Measurements from ENCODE around the gene HEATR3.
A peak's percentile ranks its signal among the peaks of the same experiment; 100 is the strongest.

Gene HEATR3

DNA sequence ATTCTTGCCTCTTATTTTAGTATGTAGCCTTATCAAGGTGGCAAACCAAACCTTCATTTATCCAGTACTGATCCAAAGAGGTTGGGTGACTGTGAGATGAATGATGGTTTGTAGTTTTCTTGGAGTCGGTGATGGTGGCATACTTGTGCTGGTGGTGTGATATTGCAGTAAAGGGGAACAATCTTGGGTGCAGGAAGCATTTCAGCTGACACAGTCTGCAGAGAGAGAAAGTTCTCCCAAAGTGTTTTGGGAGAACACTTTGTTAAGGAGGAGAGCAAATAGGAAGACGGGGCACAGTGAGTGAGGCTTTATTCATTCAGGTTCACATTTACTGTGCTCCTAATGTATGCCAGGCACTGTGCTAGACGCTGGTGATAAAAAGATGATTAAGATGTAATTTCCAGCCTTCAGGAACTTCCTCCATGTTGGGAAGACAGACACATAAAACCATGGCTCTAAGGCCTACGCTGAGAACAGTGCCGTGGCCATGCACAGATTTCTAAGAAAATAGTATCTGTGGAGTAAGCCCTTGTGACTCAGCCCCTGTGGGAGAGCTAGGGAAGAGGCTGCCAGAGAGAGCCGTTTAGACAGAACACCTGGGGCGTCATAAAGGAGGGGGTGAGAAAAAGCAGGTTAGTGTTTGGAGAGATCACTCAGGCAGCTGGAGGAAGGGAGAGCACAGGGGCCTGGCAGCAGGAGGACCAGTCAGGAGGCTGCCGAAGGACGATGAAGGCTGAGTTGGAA is 13.8 kb downstream of the HEATR3 start:
- Histone ChIP-seq H2BK15ac (ENCODE audit: low read depth, poor library complexity, severe bottlenecking) (no peak overlapping the region), H3K4me1 (ENCODE audit: control insufficient read depth, insufficient read depth, low read depth, low read length) (peaks cover 2% of the 10 kb centered on the region), H3K4ac (ENCODE audit: low read depth in 1 of 2, low read length in 2 of 2) (no peak overlapping the region), H3K36me3 (ENCODE audit: control insufficient read depth in 1 of 2, insufficient read depth in 2 of 2, low read depth in 1 of 2, low read length in 2 of 2) (peaks cover 16 to 61% of the 10 kb centered on the region in 2 experiments), H2AK5ac (ENCODE audit: low read length, severe bottlenecking) (no peak overlapping the region), H2BK5ac (ENCODE audit: low read depth, low read length, poor library complexity, severe bottlenecking) (no peak overlapping the region), H3K18ac (ENCODE audit: low read depth in 1 of 2, low read length in 2 of 2) (no peak overlapping the region), H3K9ac (ENCODE audit: low read length) (no peak overlapping the region), H3K23ac (ENCODE audit: low read length in 2 of 2) (no peak overlapping the region), H4K8ac (ENCODE audit: low read length) (no peak overlapping the region), H3K27me3 (ENCODE audit: control insufficient read depth in 1 of 2, insufficient read depth in 1 of 2, low read length in 2 of 2) (no peaks in the 10 kb centered on the region), H2BK12ac (ENCODE audit: low read length in 2 of 2) (no peak overlapping the region), H2AFZ (ENCODE audit: low read depth, low read length) (no peak overlapping the region), H3K27ac (ENCODE audit: low read length, poor library complexity, severe bottlenecking) (peak overlapping the region; percentile 15), H3K4me2 (ENCODE audit: low read length, poor library complexity, severe bottlenecking) (no peak overlapping the region), H3K9me3 (ENCODE audit: control insufficient read depth, low read length) (no peaks in the 10 kb centered on the region), H3K79me1 (replicated peaks; ENCODE audit: low read length, poor library complexity, severe bottlenecking) (peaks cover 24% of the 10 kb centered on the region), H2BK120ac (ENCODE audit: low read depth, low read length) (no peak overlapping the region), H4K91ac (ENCODE audit: low read length) (no peak overlapping the region), H3K4me3 (ENCODE audit: insufficient read depth in 1 of 2, low read depth in 1 of 2, low read length in 2 of 2) (no peak overlapping the region), H3K14ac (ENCODE audit: low read length in 2 of 2) (no peak overlapping the region)
- DNase-seq, result no peak
- WGBS, result 89% methylated on average over 9 of the region's 9 CpGs

DNA sequence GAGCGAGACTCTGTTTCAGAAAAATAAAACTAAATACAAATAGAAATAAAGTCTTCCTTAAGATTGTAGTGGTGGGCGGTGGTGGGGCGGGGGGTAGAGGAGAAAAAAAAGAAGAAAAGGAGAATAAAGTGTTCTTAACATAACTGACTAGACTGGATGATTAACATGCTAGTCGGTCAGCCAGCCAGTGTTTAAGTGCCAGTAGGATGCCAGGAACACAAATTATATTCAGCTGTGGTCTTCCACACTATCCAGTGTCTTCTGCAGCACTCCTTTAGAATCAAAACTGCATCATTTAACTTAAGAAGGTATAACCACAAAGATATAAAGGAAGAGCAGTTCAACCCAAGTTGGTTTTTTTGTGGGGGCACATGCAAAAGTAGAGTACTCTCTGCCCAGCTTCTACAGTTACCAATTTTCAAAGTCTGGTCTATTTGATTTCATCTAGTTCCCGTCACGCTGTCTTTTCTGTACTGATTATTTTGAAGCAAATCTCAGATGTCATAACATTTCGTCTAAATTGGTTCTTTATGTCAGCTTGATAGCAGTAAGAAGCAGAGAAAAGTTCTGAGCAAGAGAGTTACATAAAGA is 15.8 kb downstream of the HEATR3 start:
- Histone ChIP-seq H2BK12ac (ENCODE audit: low read length in 2 of 2) (no peak overlapping the region), H3K27ac (ENCODE audit: low read length, poor library complexity, severe bottlenecking) (no peak overlapping the region), H3K27me3 (ENCODE audit: control insufficient read depth in 1 of 2, insufficient read depth in 1 of 2, low read length in 2 of 2) (no peaks in the 10 kb centered on the region), H2BK15ac (ENCODE audit: low read depth, poor library complexity, severe bottlenecking) (no peak overlapping the region), H2AK5ac (ENCODE audit: low read length, severe bottlenecking) (no peak overlapping the region), H3K4me1 (ENCODE audit: control insufficient read depth, insufficient read depth, low read depth, low read length) (peaks cover 2% of the 10 kb centered on the region), H2BK120ac (ENCODE audit: low read depth, low read length) (no peak overlapping the region), H3K9ac (ENCODE audit: low read length) (no peak overlapping the region), H3K4me2 (ENCODE audit: low read length, poor library complexity, severe bottlenecking) (no peak overlapping the region), H3K9me3 (ENCODE audit: control insufficient read depth, low read length) (no peaks in the 10 kb centered on the region), H3K23ac (ENCODE audit: low read length in 2 of 2) (no peak overlapping the region), H3K18ac (ENCODE audit: low read depth in 1 of 2, low read length in 2 of 2) (no peak overlapping the region), H3K14ac (ENCODE audit: low read length in 2 of 2) (no peak overlapping the region), H3K36me3 (ENCODE audit: control insufficient read depth in 1 of 2, insufficient read depth in 2 of 2, low read depth in 1 of 2, low read length in 2 of 2) (peaks cover 23 to 69% of the 10 kb centered on the region in 2 experiments), H3K79me1 (replicated peaks; ENCODE audit: low read length, poor library complexity, severe bottlenecking) (peaks cover 25% of the 10 kb centered on the region), H3K4me3 (ENCODE audit: insufficient read depth in 1 of 2, low read depth in 1 of 2, low read length in 2 of 2) (no peak overlapping the region), H3K4ac (ENCODE audit: low read depth in 1 of 2, low read length in 2 of 2) (no peak overlapping the region), H2AFZ (ENCODE audit: low read depth, low read length) (no peak overlapping the region), H4K91ac (ENCODE audit: low read length) (no peak overlapping the region), H4K8ac (ENCODE audit: low read length) (no peak overlapping the region), H2BK5ac (ENCODE audit: low read depth, low read length, poor library complexity, severe bottlenecking) (no peak overlapping the region)
- DNase-seq, result no peak
- over 99% methylated on average over 6 of the region's 7 CpGs for WGBS

DNA sequence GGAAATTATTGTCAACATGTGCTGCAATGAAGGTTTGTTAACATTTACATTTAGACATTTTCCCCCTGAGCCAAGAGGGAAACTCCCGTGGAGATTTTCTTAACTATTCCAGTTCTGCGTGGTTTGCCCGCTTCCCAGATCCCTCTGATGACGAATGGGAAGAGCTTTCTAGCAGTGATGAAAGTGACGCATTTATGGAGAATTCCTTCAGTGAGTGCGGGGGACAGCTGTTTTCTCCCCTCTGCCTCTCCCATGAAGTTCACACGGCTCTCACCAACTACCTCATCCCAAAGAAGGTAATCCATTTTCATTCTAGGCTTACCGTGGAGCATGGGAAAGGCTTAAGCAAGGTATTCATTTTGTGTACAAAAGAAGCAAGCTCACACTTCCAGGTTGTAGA is 18.2 kb downstream of the HEATR3 start:
- H2BK5ac ChIP-seq (ENCODE audit: low read depth, low read length, poor library complexity, severe bottlenecking), result no peak overlapping the region
- no peak overlapping the region for H3K27ac ChIP-seq (ENCODE audit: low read length, poor library complexity, severe bottlenecking)
- peaks cover 28 to 72% of the 10 kb centered on the region in 2 experiments for H3K36me3 ChIP-seq (ENCODE audit: control insufficient read depth in 1 of 2, insufficient read depth in 2 of 2, low read depth in 1 of 2, low read length in 2 of 2)
- no peak overlapping the region for H2AK5ac ChIP-seq (ENCODE audit: low read length, severe bottlenecking)
- H3K14ac ChIP-seq (ENCODE audit: low read length in 2 of 2), result no peak overlapping the region
- H3K18ac ChIP-seq (ENCODE audit: low read depth in 1 of 2, low read length in 2 of 2), result no peak overlapping the region
- no peaks in the 10 kb centered on the region for H3K9me3 ChIP-seq (ENCODE audit: control insufficient read depth, low read length)
- H3K4me2 ChIP-seq (ENCODE audit: low read length, poor library complexity, severe bottlenecking), result no peak overlapping the region
- H3K4me3 ChIP-seq (ENCODE audit: insufficient read depth in 1 of 2, low read depth in 1 of 2, low read length in 2 of 2), result no peak overlapping the region
- no peak overlapping the region for H2BK15ac ChIP-seq (ENCODE audit: low read depth, poor library complexity, severe bottlenecking)
- H2BK12ac ChIP-seq (ENCODE audit: low read length in 2 of 2), result no peak overlapping the region
- no peak overlapping the region for H4K8ac ChIP-seq (ENCODE audit: low read length)
- no peak overlapping the region for H2AFZ ChIP-seq (ENCODE audit: low read depth, low read length)
- H3K4me1 ChIP-seq (ENCODE audit: control insufficient read depth, insufficient read depth, low read depth, low read length), result peaks cover 2% of the 10 kb centered on the region
- H2BK120ac ChIP-seq (ENCODE audit: low read depth, low read length), result no peak overlapping the region
- no peak overlapping the region for H3K9ac ChIP-seq (ENCODE audit: low read length)
- H3K27me3 ChIP-seq (ENCODE audit: control insufficient read depth in 1 of 2, insufficient read depth in 1 of 2, low read length in 2 of 2), result no peaks in the 10 kb centered on the region
- no peak overlapping the region for H3K23ac ChIP-seq (ENCODE audit: low read length in 2 of 2)
- DNase-seq, result no peak
- H3K4ac ChIP-seq (ENCODE audit: low read depth in 1 of 2, low read length in 2 of 2), result no peak overlapping the region
- no peak overlapping the region for H4K91ac ChIP-seq (ENCODE audit: low read length)
- H3K79me1 ChIP-seq (replicated peaks; ENCODE audit: low read length, poor library complexity, severe bottlenecking), result peaks cover 32% of the 10 kb centered on the region
- WGBS, result 91% methylated on average over 6 of the region's 8 CpGs

DNA sequence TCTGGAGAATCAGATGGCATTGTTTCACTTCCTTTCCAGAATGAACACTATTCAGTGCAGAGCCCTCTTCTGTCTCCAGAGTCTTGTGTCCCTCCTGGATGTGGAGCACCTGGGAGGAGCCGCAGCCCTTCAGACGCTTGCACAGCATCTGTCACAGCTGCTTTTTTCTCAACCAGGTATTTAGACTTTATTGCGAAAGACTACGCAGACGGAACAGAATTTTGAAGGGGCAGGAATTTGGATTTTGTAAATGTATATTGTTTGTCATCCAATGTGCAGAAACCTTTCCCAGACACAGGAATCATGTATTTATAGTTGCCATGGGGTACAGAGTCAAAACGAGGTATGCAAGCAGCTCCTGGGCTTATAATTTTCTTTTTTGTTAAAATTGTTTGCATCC is 20.4 kb downstream of the HEATR3 start:
- H3K4me3 ChIP-seq (ENCODE audit: insufficient read depth in 1 of 2, low read depth in 1 of 2, low read length in 2 of 2), result no peak overlapping the region
- H3K79me1 ChIP-seq (replicated peaks; ENCODE audit: low read length, poor library complexity, severe bottlenecking), result peaks cover 27% of the 10 kb centered on the region
- 96% methylated on average over 5 of the region's 6 CpGs for WGBS
- H2BK5ac ChIP-seq (ENCODE audit: low read depth, low read length, poor library complexity, severe bottlenecking), result no peak overlapping the region
- H3K4ac ChIP-seq (ENCODE audit: low read depth in 1 of 2, low read length in 2 of 2), result no peak overlapping the region
- no peak overlapping the region for H2AFZ ChIP-seq (ENCODE audit: low read depth, low read length)
- no peak overlapping the region for H3K9ac ChIP-seq (ENCODE audit: low read length)
- no peak overlapping the region for H2BK120ac ChIP-seq (ENCODE audit: low read depth, low read length)
- no peak overlapping the region for H2BK15ac ChIP-seq (ENCODE audit: low read depth, poor library complexity, severe bottlenecking)
- no peak overlapping the region for H3K4me2 ChIP-seq (ENCODE audit: low read length, poor library complexity, severe bottlenecking)
- H4K8ac ChIP-seq (ENCODE audit: low read length), result no peak overlapping the region
- no peak overlapping the region for H3K14ac ChIP-seq (ENCODE audit: low read length in 2 of 2)
- no peak overlapping the region for H3K27ac ChIP-seq (ENCODE audit: low read length, poor library complexity, severe bottlenecking)
- no peak overlapping the region for H2BK12ac ChIP-seq (ENCODE audit: low read length in 2 of 2)
- H3K4me1 ChIP-seq (ENCODE audit: control insufficient read depth, insufficient read depth, low read depth, low read length), result no peaks in the 10 kb centered on the region
- H3K18ac ChIP-seq (ENCODE audit: low read depth in 1 of 2, low read length in 2 of 2), result no peak overlapping the region
- no peaks in the 10 kb centered on the region for H3K27me3 ChIP-seq (ENCODE audit: control insufficient read depth in 1 of 2, insufficient read depth in 1 of 2, low read length in 2 of 2)
- no peak overlapping the region for H4K91ac ChIP-seq (ENCODE audit: low read length)
- H2AK5ac ChIP-seq (ENCODE audit: low read length, severe bottlenecking), result no peak overlapping the region
- H3K9me3 ChIP-seq (ENCODE audit: control insufficient read depth, low read length), result no peaks in the 10 kb centered on the region
- peaks cover 30 to 69% of the 10 kb centered on the region in 2 experiments for H3K36me3 ChIP-seq (ENCODE audit: control insufficient read depth in 1 of 2, insufficient read depth in 2 of 2, low read depth in 1 of 2, low read length in 2 of 2)
- DNase-seq, result no peak
- no peak overlapping the region for H3K23ac ChIP-seq (ENCODE audit: low read length in 2 of 2)
